Measurements from ENCODE around the gene CMSS1.

Gene CMSS1

GRCh38 chr3:100128565-100128964, 310.9 kb downstream of the CMSS1 start:
- Histone ChIP-seq H3K9ac (ENCODE audit: low read length) (no peak overlapping the region), H3K4me1 (ENCODE audit: low read length) (no peaks in the 10 kb centered on the region), H3K27me3 (replicated peaks; ENCODE audit: insufficient read depth, low read length) (no peaks in the 10 kb centered on the region), H3K4me3 (ENCODE audit: low read length) (no peak overlapping the region), H3F3A (ENCODE audit: insufficient read depth, low read length) (no peaks in the 10 kb centered on the region), H4K20me1 (ENCODE audit: insufficient read depth, low read length) (no peaks in the 10 kb centered on the region), H2AFZ (ENCODE audit: low read length) (no peak overlapping the region), H3K4me2 (ENCODE audit: low read depth, low read length) (no peak overlapping the region), H3K36me3 (replicated peaks; ENCODE audit: insufficient read depth, low read length) (no peaks in the 10 kb centered on the region), H3K79me2 (ENCODE audit: low read length) (no peaks in the 10 kb centered on the region), H3K9me3 (replicated peaks; ENCODE audit: insufficient read depth, low read length) (no peaks in the 10 kb centered on the region), H3K9me2 (replicated peaks; ENCODE audit: insufficient read depth, low read length) (no peaks in the 10 kb centered on the region), H3K27ac (ENCODE audit: low read length) (no peak overlapping the region)
- DNase-seq = no peak
- TF ChIP-seq CTCF (IDR thresholded peaks at IDR 0.05; ENCODE audit: low read length) (no peak), EZH2 (optimal IDR thresholded peaks at IDR 0.05; ENCODE audit: low read depth, low read length) (no peak), EZH2phosphoT487 (IDR thresholded peaks at IDR 0.05; ENCODE audit: low read length) (no peak)

DNA sequence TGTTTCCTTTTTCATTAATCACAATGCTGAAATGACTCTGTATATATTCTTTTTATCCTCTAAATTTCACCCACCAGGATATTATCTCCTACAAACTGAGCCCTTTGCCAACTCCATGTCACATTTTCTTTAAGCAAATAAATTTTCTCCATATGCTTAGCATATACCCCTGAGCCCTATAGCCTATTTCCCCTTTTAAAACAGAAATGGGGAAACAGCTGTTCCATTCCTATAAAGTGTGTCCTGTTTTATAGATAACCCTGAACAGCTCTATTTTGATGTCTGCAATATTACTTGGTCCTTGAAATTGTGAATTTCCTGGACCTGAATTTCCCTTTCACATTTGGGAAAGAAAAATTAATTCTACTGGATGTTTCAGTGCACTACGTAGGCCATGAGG, 312.3 kb downstream of the CMSS1 start:
- Histone ChIP-seq H3K27ac (ENCODE audit: low read length) (no peak overlapping the region), H2AFZ (ENCODE audit: low read length) (no peak overlapping the region), H3K4me2 (ENCODE audit: low read depth, low read length) (no peak overlapping the region), H3K9me2 (replicated peaks; ENCODE audit: insufficient read depth, low read length) (no peaks in the 10 kb centered on the region), H3K36me3 (replicated peaks; ENCODE audit: insufficient read depth, low read length) (no peaks in the 10 kb centered on the region), H3F3A (ENCODE audit: insufficient read depth, low read length) (no peaks in the 10 kb centered on the region), H3K4me1 (ENCODE audit: low read length) (no peaks in the 10 kb centered on the region), H3K9ac (ENCODE audit: low read length) (no peak overlapping the region), H3K9me3 (replicated peaks; ENCODE audit: insufficient read depth, low read length) (no peaks in the 10 kb centered on the region), H3K79me2 (ENCODE audit: low read length) (no peaks in the 10 kb centered on the region), H3K27me3 (replicated peaks; ENCODE audit: insufficient read depth, low read length) (no peaks in the 10 kb centered on the region), H4K20me1 (ENCODE audit: insufficient read depth, low read length) (no peaks in the 10 kb centered on the region), H3K4me3 (ENCODE audit: low read length) (no peak overlapping the region)
- no peak for DNase-seq
- no peak for TF ChIP-seq CTCF (IDR thresholded peaks at IDR 0.05; ENCODE audit: low read length)
- TF ChIP-seq EZH2 (optimal IDR thresholded peaks at IDR 0.05; ENCODE audit: low read depth, low read length) = no peak
- TF ChIP-seq EZH2phosphoT487 (IDR thresholded peaks at IDR 0.05; ENCODE audit: low read length) = no peak

DNA sequence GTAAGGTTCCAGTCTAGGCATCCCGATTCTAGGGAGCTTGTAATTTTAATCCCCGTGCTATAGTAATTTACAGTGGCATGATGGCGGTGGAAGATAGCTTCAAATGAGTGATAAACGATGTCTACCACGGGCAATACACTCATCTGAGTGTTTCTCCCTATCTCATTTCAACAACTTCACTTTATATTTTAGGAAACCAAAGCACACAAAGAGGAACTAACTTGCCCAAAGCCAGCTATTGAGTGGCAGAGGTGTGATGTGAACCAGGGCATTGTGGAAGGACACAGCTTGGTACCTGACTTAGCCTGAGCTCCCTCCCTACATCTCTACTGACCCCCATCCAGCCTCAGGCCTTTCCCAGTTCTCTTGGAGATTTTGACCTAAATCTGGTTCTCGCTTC, 313.6 kb downstream of the CMSS1 start:
- Histone ChIP-seq H3K27ac (ENCODE audit: low read length) (no peak overlapping the region), H3K9me3 (replicated peaks; ENCODE audit: insufficient read depth, low read length) (no peaks in the 10 kb centered on the region), H3K4me2 (ENCODE audit: low read depth, low read length) (no peak overlapping the region), H3K79me2 (ENCODE audit: low read length) (no peaks in the 10 kb centered on the region), H3K9ac (ENCODE audit: low read length) (no peak overlapping the region), H4K20me1 (ENCODE audit: insufficient read depth, low read length) (no peaks in the 10 kb centered on the region), H3K36me3 (replicated peaks; ENCODE audit: insufficient read depth, low read length) (no peaks in the 10 kb centered on the region), H3K9me2 (replicated peaks; ENCODE audit: insufficient read depth, low read length) (no peaks in the 10 kb centered on the region), H3K4me1 (ENCODE audit: low read length) (no peaks in the 10 kb centered on the region), H3K27me3 (replicated peaks; ENCODE audit: insufficient read depth, low read length) (no peaks in the 10 kb centered on the region), H3K4me3 (ENCODE audit: low read length) (no peak overlapping the region), H2AFZ (ENCODE audit: low read length) (no peak overlapping the region), H3F3A (ENCODE audit: insufficient read depth, low read length) (no peaks in the 10 kb centered on the region)
- no peak for DNase-seq
- TF ChIP-seq EZH2 (optimal IDR thresholded peaks at IDR 0.05; ENCODE audit: low read depth, low read length) (no peak), CTCF (IDR thresholded peaks at IDR 0.05; ENCODE audit: low read length) (no peak), EZH2phosphoT487 (IDR thresholded peaks at IDR 0.05; ENCODE audit: low read length) (no peak)

Data from MM.1S (cell line).